ENCODE results near the gene SOX6.
"Not testable (repeated sequence)": the region's sequence is repeated elsewhere in the genome, so short reads cannot be mapped to it uniquely, and the experiment has no call there.

Gene SOX6

GRCh38 chr11:15927864-15928217 lies 428.5 kb downstream of the SOX6 start:
- Mint-ChIP-seq H3K9me3 (peaks cover 4% of the 10 kb centered on the region), H3K4me3 (no peak overlapping the region), H3K36me3 (no peaks in the 10 kb centered on the region), H3K4me1 (no peaks in the 10 kb centered on the region), H3K27ac (no peak overlapping the region), H3K27me3 (no peaks in the 10 kb centered on the region)

DNA sequence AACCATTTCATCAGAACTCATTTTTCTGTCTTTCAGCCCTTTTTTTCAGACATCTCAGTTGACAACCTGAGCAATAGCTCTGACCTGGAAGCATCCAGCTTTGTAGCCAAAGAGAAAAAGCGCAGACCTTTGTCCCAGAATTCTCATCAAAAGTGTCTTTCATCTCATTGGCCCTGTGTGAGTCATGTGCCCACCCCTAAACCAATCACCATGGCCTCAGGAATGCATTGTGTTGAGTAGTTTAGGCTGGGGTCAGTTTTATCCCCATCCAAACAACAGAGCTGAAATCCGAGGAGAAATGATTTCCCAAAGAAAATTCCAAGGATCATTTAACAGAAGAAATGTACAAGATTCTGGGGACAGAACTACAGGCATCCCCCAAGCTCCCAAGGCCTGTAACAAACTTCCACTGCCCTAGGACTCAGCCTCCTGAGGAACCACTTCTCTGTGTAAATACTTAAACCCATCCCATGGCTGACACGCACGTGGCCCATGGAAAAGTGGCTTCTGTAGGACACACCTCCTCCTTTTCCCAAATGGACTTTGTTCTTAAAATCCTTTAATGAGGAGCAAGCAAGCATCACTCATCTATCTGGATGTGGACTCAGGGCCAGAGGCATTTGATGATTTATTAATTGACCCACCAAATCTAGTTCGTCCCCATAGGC lies 429.0 kb downstream of the SOX6 start:
- Mint-ChIP-seq H3K4me3 (no peak overlapping the region), H3K9me3 (peaks cover 4% of the 10 kb centered on the region), H3K4me1 (no peaks in the 10 kb centered on the region), H3K27ac (no peak overlapping the region), H3K36me3 (no peaks in the 10 kb centered on the region), H3K27me3 (no peaks in the 10 kb centered on the region)

GRCh38 chr11:15926071-15926470 lies 430.3 kb downstream of the SOX6 start:
- peaks cover 2% of the 10 kb centered on the region for H3K27me3 Mint-ChIP-seq
- no peak overlapping the region for H3K4me3 Mint-ChIP-seq
- H3K27ac Mint-ChIP-seq: no peak overlapping the region
- no peaks in the 10 kb centered on the region for H3K36me3 Mint-ChIP-seq
- no peaks in the 10 kb centered on the region for H3K9me3 Mint-ChIP-seq
- H3K4me1 Mint-ChIP-seq: no peaks in the 10 kb centered on the region

DNA sequence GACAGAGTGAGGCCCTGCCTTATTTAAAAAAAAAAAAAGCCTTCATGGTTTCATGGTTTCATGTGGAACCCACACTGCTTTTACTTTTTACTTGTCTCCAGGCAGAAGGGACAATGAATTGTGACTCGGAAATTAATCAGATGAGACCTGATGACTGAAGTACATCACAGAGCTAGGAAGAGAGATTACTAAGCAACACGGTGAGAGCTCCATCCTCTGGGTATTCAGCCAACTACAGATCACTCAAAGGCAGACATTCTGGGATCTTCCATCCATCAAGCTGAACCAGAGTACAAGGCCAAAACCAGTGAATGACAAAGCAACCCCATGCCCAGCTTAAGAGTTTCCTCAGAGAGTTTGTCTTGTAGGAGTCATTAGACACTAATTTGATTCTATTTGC lies 433.2 kb downstream of the SOX6 start:
- no peak overlapping the region for H3K27ac Mint-ChIP-seq
- no peaks in the 10 kb centered on the region for H3K9me3 Mint-ChIP-seq
- no peak overlapping the region for H3K4me3 Mint-ChIP-seq
- no peaks in the 10 kb centered on the region for H3K4me1 Mint-ChIP-seq
- peaks cover 2% of the 10 kb centered on the region for H3K27me3 Mint-ChIP-seq
- no peaks in the 10 kb centered on the region for H3K36me3 Mint-ChIP-seq

DNA sequence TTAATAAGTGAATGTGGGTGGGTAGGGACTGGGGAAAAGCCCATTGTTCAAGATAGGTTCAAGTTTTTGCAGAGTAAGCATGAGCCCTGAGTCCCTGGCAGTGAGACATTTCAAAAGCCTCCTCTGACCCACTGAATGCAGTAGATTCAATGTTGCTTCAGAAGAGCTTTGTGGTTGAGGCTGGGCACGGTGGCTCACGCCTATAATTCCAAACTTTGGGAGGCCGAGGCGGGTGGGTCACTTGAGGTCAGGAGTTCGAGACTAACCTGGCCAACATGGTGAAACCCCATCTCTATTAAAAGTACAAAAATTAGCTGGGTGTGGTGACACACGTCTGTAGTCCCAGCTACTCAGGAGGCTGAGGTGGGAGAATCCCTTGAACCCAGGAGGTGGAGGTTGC lies 433.6 kb downstream of the SOX6 start:
- H3K4me1 Mint-ChIP-seq, H3K36me3 Mint-ChIP-seq, H3K27me3 Mint-ChIP-seq, H3K27ac Mint-ChIP-seq, H3K4me3 Mint-ChIP-seq, H3K9me3 Mint-ChIP-seq: not testable (repeated sequence)

DNA sequence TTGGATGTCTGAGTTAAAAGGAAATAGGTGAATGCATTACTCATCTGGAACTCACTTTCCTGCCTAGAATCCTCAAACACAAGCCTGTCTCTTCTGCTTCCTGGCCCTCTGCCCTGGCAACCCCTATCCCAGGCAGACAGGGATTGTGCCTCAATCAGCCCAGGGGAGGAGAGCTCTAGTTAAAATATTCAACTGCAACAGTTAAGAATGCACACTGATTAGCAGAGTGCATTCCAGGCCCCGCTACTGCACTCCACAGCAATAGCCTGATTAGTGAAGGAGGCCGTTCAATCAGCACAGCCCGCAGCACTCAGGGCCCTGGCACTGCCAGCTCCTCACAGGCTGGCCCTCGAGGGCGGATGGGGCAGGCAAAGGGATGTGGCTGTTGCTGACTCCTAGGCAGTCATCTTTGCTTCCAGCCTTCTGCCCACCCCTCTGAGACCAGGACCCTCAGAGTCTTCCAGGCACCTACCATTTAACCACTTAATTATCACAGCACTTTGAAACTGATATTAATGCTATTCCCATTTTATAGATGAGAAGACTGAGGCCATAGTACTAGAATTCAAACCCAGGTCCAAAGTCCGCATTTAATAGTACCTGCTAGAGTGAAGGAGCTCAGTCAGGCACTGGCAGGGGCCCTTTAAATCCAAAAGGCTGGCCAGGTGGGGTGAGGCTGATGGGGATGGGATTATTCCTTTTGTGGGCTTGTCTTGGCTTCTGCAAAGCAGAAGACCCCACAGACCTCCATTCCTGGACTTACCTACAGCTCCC lies 435.3 kb downstream of the SOX6 start:
- no peaks in the 10 kb centered on the region for H3K4me1 Mint-ChIP-seq
- no peak overlapping the region for H3K27ac Mint-ChIP-seq
- H3K27me3 Mint-ChIP-seq: peaks cover 2% of the 10 kb centered on the region
- H3K4me3 Mint-ChIP-seq: no peak overlapping the region
- H3K36me3 Mint-ChIP-seq: no peaks in the 10 kb centered on the region
- no peaks in the 10 kb centered on the region for H3K9me3 Mint-ChIP-seq

- Mint-ChIP-seq H3K27me3 (peaks cover 2% of the 10 kb centered on the region), H3K36me3 (no peaks in the 10 kb centered on the region), H3K27ac (no peak overlapping the region), H3K4me1 (no peaks in the 10 kb centered on the region), H3K9me3 (no peaks in the 10 kb centered on the region), H3K4me3 (no peak overlapping the region)
These were observed 437.7 kb downstream of the SOX6 start for GRCh38 chr11:15918674-15919073.

DNA sequence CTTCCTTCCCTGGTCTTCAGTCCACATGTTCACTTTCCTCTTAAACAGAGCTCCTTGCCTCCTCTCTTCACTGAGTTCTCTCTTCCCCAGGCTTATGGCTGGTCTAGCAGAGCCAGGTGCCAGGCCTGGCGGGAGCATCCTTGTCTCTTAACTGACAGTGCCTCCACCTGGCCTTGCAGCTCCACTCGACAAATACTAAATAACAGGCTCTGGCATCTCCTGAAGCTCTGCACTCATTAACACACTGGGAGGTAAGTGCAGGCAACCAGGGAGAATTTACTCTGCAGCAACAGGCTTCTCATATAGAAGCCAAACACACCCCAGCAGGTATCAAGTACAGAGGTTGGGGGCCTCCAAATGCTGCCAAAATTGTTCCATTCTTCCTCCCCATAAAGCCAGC lies 438.1 kb downstream of the SOX6 start:
- H3K36me3 Mint-ChIP-seq: no peaks in the 10 kb centered on the region
- no peaks in the 10 kb centered on the region for H3K4me1 Mint-ChIP-seq
- H3K27ac Mint-ChIP-seq: no peak overlapping the region
- H3K4me3 Mint-ChIP-seq: no peak overlapping the region
- peaks cover 2% of the 10 kb centered on the region for H3K27me3 Mint-ChIP-seq
- no peaks in the 10 kb centered on the region for H3K9me3 Mint-ChIP-seq
